NOMO-1 (cell line): ENCODE measurements around the gene FHIT.
A peak's percentile ranks its signal among the peaks of the same experiment; 100 is the strongest.

Source experiments
- DNase-seq, 2 experiments: peaks; one replicate each; lab custom pipeline; 2025; ENCODE audit not compliant: unreplicated experiment in 2 of 2; lab: John Stamatoyannopoulos, UW

The FHIT gene

GRCh38 chr3:60047426-60048200 is 1203.6 kb downstream of the FHIT start:
- no peak for DNase-seq

GRCh38 chr3:60046210-60046609 is 1205.0 kb downstream of the FHIT start:
- no peak for DNase-seq

- DNase-seq = no peak
These were observed 1205.6 kb downstream of the FHIT start for GRCh38 chr3:60045686-60046085.

- DNase-seq = peak; percentile 50 to 83
These were observed 1214.4 kb downstream of the FHIT start for GRCh38 chr3:60036803-60037202.

- DNase-seq = no peak
These were observed 1217.3 kb downstream of the FHIT start for GRCh38 chr3:60033901-60034453.

- no peak for DNase-seq
These were observed 1220.3 kb downstream of the FHIT start for GRCh38 chr3:60030982-60031381.

- DNase-seq = no peak
These were observed 1223.0 kb downstream of the FHIT start for GRCh38 chr3:60028233-60028632.

GRCh38 chr3:60027335-60027734 is 1223.9 kb downstream of the FHIT start:
- DNase-seq = no peak

- peak; percentile 11 to 55 for DNase-seq
These were observed 1225.9 kb downstream of the FHIT start for GRCh38 chr3:60025096-60026050.

- DNase-seq = no peak
These were observed 1226.9 kb downstream of the FHIT start for GRCh38 chr3:60024400-60024799.

- DNase-seq = no peak
These were observed 1228.1 kb downstream of the FHIT start for GRCh38 chr3:60023189-60023588.

- no peak for DNase-seq
These were observed 1233.6 kb downstream of the FHIT start for GRCh38 chr3:60017631-60018030.

GRCh38 chr3:60015032-60015705 is 1236.1 kb downstream of the FHIT start:
- no peak for DNase-seq

- DNase-seq = no peak
These were observed 1238.0 kb downstream of the FHIT start for GRCh38 chr3:60013241-60013640.

GRCh38 chr3:60011218-60011617 is 1240.0 kb downstream of the FHIT start:
- no peak for DNase-seq

GRCh38 chr3:60010781-60011180 is 1240.5 kb downstream of the FHIT start:
- peak; percentile 58 to 80 for DNase-seq

GRCh38 chr3:60009931-60010478 is 1241.2 kb downstream of the FHIT start:
- no peak for DNase-seq

GRCh38 chr3:60001369-60001768 is 1249.9 kb downstream of the FHIT start:
- DNase-seq = no peak

GRCh38 chr3:60000311-60001105 is 1250.7 kb downstream of the FHIT start:
- no peak for DNase-seq

GRCh38 chr3:59998058-59998457 is 1253.2 kb downstream of the FHIT start:
- no peak for DNase-seq
